Measurements from ENCODE around the gene TRPV6. TPM values are rescaled to one million over a fixed set of nuclear protein-coding genes. Genes with fewer than 3 reads are reported as not detected.

The TRPV6 gene
- total and polyA plus RNA-seq, 2 experiments from 2014 or later, result not detected

GRCh38 chr7:142916508-142916907 is 31.0 kb upstream of the TRPV6 start:
- Histone ChIP-seq H3K9me3 (ENCODE audit: low read depth) (no peaks in the 10 kb centered on the region), H3K27me3 (replicated peaks; ENCODE audit: insufficient read depth) (no peaks in the 10 kb centered on the region; the same call in none of the 2 replicates), H3K4me3 (no peak overlapping the region), H3F3A (ENCODE audit: insufficient read depth) (no peaks in the 10 kb centered on the region), H3K9ac (no peak overlapping the region), H3K4me2 (ENCODE audit: unreplicated experiment) (no peak overlapping the region), H3K4me1 (ENCODE audit: insufficient read depth) (no peaks in the 10 kb centered on the region), H2AFZ (no peak overlapping the region), H3K27ac (no peak overlapping the region), H3K79me2 (ENCODE audit: insufficient read depth) (no peaks in the 10 kb centered on the region), H3K9me2 (ENCODE audit: insufficient read depth) (no peaks in the 10 kb centered on the region), H4K20me1 (ENCODE audit: insufficient read depth) (no peaks in the 10 kb centered on the region), H3K36me3 (ENCODE audit: low read depth) (no peaks in the 10 kb centered on the region)
- no peak for TF ChIP-seq EZH2 (IDR thresholded peaks at IDR 0.05; ENCODE audit: insufficient read depth, poor library complexity, severe bottlenecking)
- no peak for TF ChIP-seq EZH2phosphoT487 (IDR thresholded peaks at IDR 0.05; ENCODE audit: insufficient read depth, low read depth)
- 12% methylated on average over 2 of the region's 2 CpGs for WGBS, 2 experiments (ENCODE audit: low coverage in 1 of 2, low lambda C conversion rate in 2 of 2, missing lambda C conversion rate in 2 of 2)
- in situ Hi-C loops (cut with MboI), result no loop called here
- no peak for DNase-seq

- no peaks in the 10 kb centered on the region; the same call in none of the 2 replicates for H3K27me3 ChIP-seq (replicated peaks; ENCODE audit: insufficient read depth)
- H3K36me3 ChIP-seq (ENCODE audit: low read depth), result no peaks in the 10 kb centered on the region
Measured at GRCh38 chr7:142915315-142915714, 29.8 kb upstream of the TRPV6 start.

GRCh38 chr7:142914121-142914520 is 28.6 kb upstream of the TRPV6 start:
- no peaks in the 10 kb centered on the region for H4K20me1 ChIP-seq (ENCODE audit: insufficient read depth)
- H3K27me3 ChIP-seq (replicated peaks; ENCODE audit: insufficient read depth), result no peaks in the 10 kb centered on the region; the same call in none of the 2 replicates
- no peaks in the 10 kb centered on the region for H3K36me3 ChIP-seq (ENCODE audit: low read depth)
- H2AFZ ChIP-seq, result no peak overlapping the region
- in situ Hi-C loops (cut with MboI), result no loop called here
- WGBS, 2 experiments (ENCODE audit: low coverage in 1 of 2, low lambda C conversion rate in 2 of 2, missing lambda C conversion rate in 2 of 2), result 4 to 5% methylated on average over 1 of the region's 1 CpG
- DNase-seq, result no peak
- H3K9me2 ChIP-seq (ENCODE audit: insufficient read depth), result no peaks in the 10 kb centered on the region
- no peak overlapping the region for H3K4me3 ChIP-seq
- no peaks in the 10 kb centered on the region for H3K9me3 ChIP-seq (ENCODE audit: low read depth)
- no peak overlapping the region for H3K27ac ChIP-seq
- TF ChIP-seq EZH2 (IDR thresholded peaks at IDR 0.05; ENCODE audit: insufficient read depth, poor library complexity, severe bottlenecking) (no peak), EZH2phosphoT487 (IDR thresholded peaks at IDR 0.05; ENCODE audit: insufficient read depth, low read depth) (no peak)
- no peaks in the 10 kb centered on the region for H3K4me1 ChIP-seq (ENCODE audit: insufficient read depth)
- H3K79me2 ChIP-seq (ENCODE audit: insufficient read depth), result no peaks in the 10 kb centered on the region
- H3K9ac ChIP-seq, result no peak overlapping the region
- H3F3A ChIP-seq (ENCODE audit: insufficient read depth), result no peaks in the 10 kb centered on the region
- no peak overlapping the region for H3K4me2 ChIP-seq (ENCODE audit: unreplicated experiment)

More at GRCh38 chr7:142915315-142915714, 29.8 kb upstream of the TRPV6 start:
- H3K4me3 ChIP-seq, result no peak overlapping the region
- H3K9me3 ChIP-seq (ENCODE audit: low read depth), result no peaks in the 10 kb centered on the region
- 47 to 49% methylated on average over 8 of the region's 8 CpGs for WGBS, 2 experiments (ENCODE audit: low coverage in 1 of 2, low lambda C conversion rate in 2 of 2, missing lambda C conversion rate in 2 of 2)
- no peaks in the 10 kb centered on the region for H3F3A ChIP-seq (ENCODE audit: insufficient read depth)
- H3K4me2 ChIP-seq (ENCODE audit: unreplicated experiment), result no peak overlapping the region
- H2AFZ ChIP-seq, result no peak overlapping the region
- TF ChIP-seq EZH2phosphoT487 (IDR thresholded peaks at IDR 0.05; ENCODE audit: insufficient read depth, low read depth) (no peak), EZH2 (IDR thresholded peaks at IDR 0.05; ENCODE audit: insufficient read depth, poor library complexity, severe bottlenecking) (no peak)
- no peaks in the 10 kb centered on the region for H4K20me1 ChIP-seq (ENCODE audit: insufficient read depth)
- in situ Hi-C loops (cut with MboI), result no loop called here
- H3K9ac ChIP-seq, result no peak overlapping the region
- DNase-seq, result no peak
- no peaks in the 10 kb centered on the region for H3K79me2 ChIP-seq (ENCODE audit: insufficient read depth)
- H3K4me1 ChIP-seq (ENCODE audit: insufficient read depth), result no peaks in the 10 kb centered on the region
- no peaks in the 10 kb centered on the region for H3K9me2 ChIP-seq (ENCODE audit: insufficient read depth)
- H3K27ac ChIP-seq, result no peak overlapping the region

GRCh38 chr7:142913566-142913965 is 28.0 kb upstream of the TRPV6 start:
- no peaks in the 10 kb centered on the region for H3K4me1 ChIP-seq (ENCODE audit: insufficient read depth)
- no peaks in the 10 kb centered on the region for H3K79me2 ChIP-seq (ENCODE audit: insufficient read depth)
- H3K27me3 ChIP-seq (replicated peaks; ENCODE audit: insufficient read depth), result no peaks in the 10 kb centered on the region; the same call in none of the 2 replicates
- no peaks in the 10 kb centered on the region for H4K20me1 ChIP-seq (ENCODE audit: insufficient read depth)
- H3K9me3 ChIP-seq (ENCODE audit: low read depth), result no peaks in the 10 kb centered on the region
- no peak overlapping the region for H3K27ac ChIP-seq
- H3K36me3 ChIP-seq (ENCODE audit: low read depth), result no peaks in the 10 kb centered on the region
- in situ Hi-C loops (cut with MboI), result no loop called here
- H2AFZ ChIP-seq, result no peak overlapping the region
- 13 to 15% methylated on average over 2 of the region's 2 CpGs for WGBS, 2 experiments (ENCODE audit: low coverage in 1 of 2, low lambda C conversion rate in 2 of 2, missing lambda C conversion rate in 2 of 2)
- no peak for TF ChIP-seq EZH2phosphoT487 (IDR thresholded peaks at IDR 0.05; ENCODE audit: insufficient read depth, low read depth)
- H3F3A ChIP-seq (ENCODE audit: insufficient read depth), result no peaks in the 10 kb centered on the region
- DNase-seq, result no peak
- no peak overlapping the region for H3K4me3 ChIP-seq
- H3K9ac ChIP-seq, result no peak overlapping the region
- H3K4me2 ChIP-seq (ENCODE audit: unreplicated experiment), result no peak overlapping the region
- H3K9me2 ChIP-seq (ENCODE audit: insufficient read depth), result no peaks in the 10 kb centered on the region

GRCh38 chr7:142913051-142913450 is 27.5 kb upstream of the TRPV6 start:
- 16 to 20% methylated on average over 3 of the region's 3 CpGs for WGBS, 2 experiments (ENCODE audit: low coverage in 1 of 2, low lambda C conversion rate in 2 of 2, missing lambda C conversion rate in 2 of 2)
- in situ Hi-C loops (cut with MboI), result no loop called here
- H3K9me3 ChIP-seq (ENCODE audit: low read depth), result no peaks in the 10 kb centered on the region

More at GRCh38 chr7:142913051-142913450, 27.5 kb upstream of the TRPV6 start:
- DNase-seq, result no peak
- Histone ChIP-seq H3K36me3 (ENCODE audit: low read depth) (no peaks in the 10 kb centered on the region), H3K9me2 (ENCODE audit: insufficient read depth) (no peaks in the 10 kb centered on the region), H3F3A (ENCODE audit: insufficient read depth) (no peaks in the 10 kb centered on the region), H3K27me3 (replicated peaks; ENCODE audit: insufficient read depth) (no peaks in the 10 kb centered on the region; the same call in none of the 2 replicates), H3K27ac (no peak overlapping the region), H3K9ac (no peak overlapping the region), H4K20me1 (ENCODE audit: insufficient read depth) (no peaks in the 10 kb centered on the region), H3K4me3 (no peak overlapping the region), H3K79me2 (ENCODE audit: insufficient read depth) (no peaks in the 10 kb centered on the region), H2AFZ (no peak overlapping the region), H3K4me2 (ENCODE audit: unreplicated experiment) (no peak overlapping the region), H3K4me1 (ENCODE audit: insufficient read depth) (no peaks in the 10 kb centered on the region)
- TF ChIP-seq EZH2phosphoT487 (IDR thresholded peaks at IDR 0.05; ENCODE audit: insufficient read depth, low read depth) (no peak), EZH2 (IDR thresholded peaks at IDR 0.05; ENCODE audit: insufficient read depth, poor library complexity, severe bottlenecking) (no peak)

Measured in GM23248 (cell line).